Mesenchymal stem cell (in vitro differentiated cells and primary cell): ENCODE data around the gene PEX16.

ENCODE experiments used
- DNase-seq: peaks from one replicate; pipeline ENCODE4 v3.0.0-alpha.2; 2013
- H2AFZ ChIP-seq: one replicate; pipeline ENCODE4 v1.6.1; 2013; ENCODE audit warnings: low read depth, mild to moderate bottlenecking, control low read depth, inconsistent platforms, low read length, moderate library complexity
- H2AK5ac ChIP-seq: 2 replicates; pipeline ENCODE4 v1.6.1; 2013; ENCODE audit warnings: low read length, moderate library complexity, mild to moderate bottlenecking, inconsistent platforms; ENCODE audit not compliant: severe bottlenecking
- H2BK120ac ChIP-seq: one replicate; pipeline ENCODE4 v1.6.1; 2013; ENCODE audit warnings: low read depth, mild to moderate bottlenecking, inconsistent platforms, low read length, moderate library complexity
- H2BK12ac ChIP-seq, 2 experiments: one replicate each; pipeline ENCODE4 v1.6.1; 2013; ENCODE audit warnings: inconsistent platforms in 2 of 2, low read length in 2 of 2, mild to moderate bottlenecking in 2 of 2, moderate library complexity in 2 of 2, control low read depth in 1 of 2
- H2BK15ac ChIP-seq: one replicate; pipeline ENCODE4 v1.6.1; 2013; ENCODE audit warnings: mild to moderate bottlenecking, low read depth, inconsistent platforms; ENCODE audit not compliant: poor library complexity, severe bottlenecking
- H2BK5ac ChIP-seq: 2 replicates; pipeline ENCODE4 v1.6.1; 2013; ENCODE audit warnings: low read depth, mild to moderate bottlenecking, low read length, control low read depth, inconsistent platforms; ENCODE audit not compliant: poor library complexity, severe bottlenecking
- H3K14ac ChIP-seq, 2 experiments: one replicate each; pipeline ENCODE4 v1.6.1; 2013; ENCODE audit warnings: inconsistent platforms in 2 of 2, low read length in 2 of 2, control low read depth in 1 of 2, mild to moderate bottlenecking in 1 of 2, moderate library complexity in 1 of 2
- H3K18ac ChIP-seq, 2 experiments: one replicate each; pipeline ENCODE4 v1.6.1; 2013; ENCODE audit warnings: inconsistent platforms in 2 of 2, low read length in 2 of 2, control low read depth in 1 of 2, low read depth in 1 of 2, mild to moderate bottlenecking in 1 of 2
- H3K23ac ChIP-seq, 2 experiments: one replicate each; pipeline ENCODE4 v1.6.1; 2013; ENCODE audit warnings: inconsistent platforms in 2 of 2, low read length in 2 of 2, mild to moderate bottlenecking in 2 of 2, moderate library complexity in 2 of 2, control low read depth in 1 of 2
- H3K27ac ChIP-seq: 2 replicates; pipeline ENCODE4 v1.5.1; 2013; ENCODE audit warnings: mild to moderate bottlenecking, moderate library complexity, low read length, control low read depth, inconsistent platforms; ENCODE audit not compliant: poor library complexity, severe bottlenecking
- H3K27me3 ChIP-seq, 2 experiments: 2 replicates each; pipeline versions ENCODE4 v1.6.1 to v1.7.0; 2013; ENCODE audit warnings: low read length in 2 of 2, mild to moderate bottlenecking in 2 of 2, moderate library complexity in 2 of 2, control low read depth in 1 of 2, inconsistent platforms in 1 of 2; ENCODE audit not compliant: control insufficient read depth in 1 of 2, insufficient read depth in 1 of 2
- H3K36me3 ChIP-seq, 2 experiments: 2 replicates each; pipeline versions ENCODE4 v1.6.1 to v1.7.0; 2013; ENCODE audit warnings: low read length in 2 of 2, control low read depth in 1 of 2, inconsistent platforms in 1 of 2, low read depth in 1 of 2, mild to moderate bottlenecking in 1 of 2; ENCODE audit not compliant: insufficient read depth in 2 of 2, control insufficient read depth in 1 of 2
- H3K4ac ChIP-seq, 2 experiments: one replicate each; pipeline ENCODE4 v1.6.1; 2013; ENCODE audit warnings: inconsistent platforms in 2 of 2, low read length in 2 of 2, mild to moderate bottlenecking in 2 of 2, moderate library complexity in 2 of 2, control low read depth in 1 of 2, low read depth in 1 of 2
- H3K4me1 ChIP-seq: 2 replicates; pipeline ENCODE4 v1.6.1; 2013; ENCODE audit warnings: low read depth, low read length, control low read depth; ENCODE audit not compliant: control insufficient read depth, insufficient read depth
- H3K4me2 ChIP-seq: 2 replicates; pipeline ENCODE4 v1.6.1; 2013; ENCODE audit warnings: low read length, mild to moderate bottlenecking, inconsistent platforms; ENCODE audit not compliant: poor library complexity, severe bottlenecking
- H3K4me3 ChIP-seq, 2 experiments: 2 replicates each; pipeline versions ENCODE4 v1.5.1 to v1.7.0; 2013; ENCODE audit warnings: low read length in 2 of 2, mild to moderate bottlenecking in 2 of 2, control low read depth in 1 of 2, low read depth in 1 of 2; ENCODE audit not compliant: insufficient read depth in 1 of 2
- H3K79me1 ChIP-seq: replicated peaks from 2 replicates; pipeline ENCODE4 v1.6.1; 2013; ENCODE audit warnings: mild to moderate bottlenecking, control low read depth, low read length, inconsistent platforms; ENCODE audit not compliant: poor library complexity, severe bottlenecking
- H3K9ac ChIP-seq: 2 replicates; pipeline ENCODE4 v1.7.0; 2013; ENCODE audit warnings: mild to moderate bottlenecking, low read length, moderate library complexity
- H3K9me3 ChIP-seq: 2 replicates; pipeline ENCODE4 v1.7.0; 2013; ENCODE audit warnings: mild to moderate bottlenecking, low read length; ENCODE audit not compliant: control insufficient read depth
- H4K8ac ChIP-seq: one replicate; pipeline ENCODE4 v1.6.1; 2013; ENCODE audit warnings: inconsistent platforms, mild to moderate bottlenecking, low read length, moderate library complexity
- H4K91ac ChIP-seq: one replicate; pipeline ENCODE4 v1.6.1; 2013; ENCODE audit warnings: mild to moderate bottlenecking, low read length, inconsistent platforms
- WGBS: methylation state at CpG from one replicate; pipeline ENCODE4 v1.1.7; 2013; ENCODE audit warnings: mixed read lengths; 5-methylcytosine and 5-hydroxymethylcytosine counted together

PEX16 gene

GRCh38 chr11:45937916-45938315 is 20.2 kb upstream of the PEX16 start:
- H3K79me1 ChIP-seq: peaks cover 9% of the 10 kb centered on the region
- H2BK120ac ChIP-seq: no peak overlapping the region
- 96% methylated on average over 9 of the region's 10 CpGs for WGBS
- H2BK5ac ChIP-seq: no peak overlapping the region
- no peak overlapping the region for H3K4ac ChIP-seq
- peaks cover 2% of the 10 kb centered on the region for H3K4me1 ChIP-seq
- H3K18ac ChIP-seq: no peak overlapping the region
- H3K4me3 ChIP-seq: no peak overlapping the region
- H2BK12ac ChIP-seq: no peak overlapping the region
- no peak overlapping the region for H4K8ac ChIP-seq
- no peak overlapping the region for H3K23ac ChIP-seq
- no peak overlapping the region for H2AFZ ChIP-seq
- no peak overlapping the region for H3K4me2 ChIP-seq
- H3K36me3 ChIP-seq: peaks cover 40 to 70% of the 10 kb centered on the region in 2 experiments
- no peak overlapping the region for H2BK15ac ChIP-seq
- H4K91ac ChIP-seq: no peak overlapping the region
- no peak overlapping the region for H2AK5ac ChIP-seq
- H3K14ac ChIP-seq: no peak overlapping the region
- no peak overlapping the region for H3K27ac ChIP-seq
- H3K27me3 ChIP-seq: no peaks in the 10 kb centered on the region
- no peaks in the 10 kb centered on the region for H3K9me3 ChIP-seq
- DNase-seq: no peak
- H3K9ac ChIP-seq: no peak overlapping the region

GRCh38 chr11:45936511-45937054 is 18.9 kb upstream of the PEX16 start:
- H3K4me2 ChIP-seq: no peak overlapping the region
- H2BK15ac ChIP-seq: no peak overlapping the region
- H2AK5ac ChIP-seq: no peak overlapping the region
- H3K79me1 ChIP-seq: peaks cover 13% of the 10 kb centered on the region
- no peaks in the 10 kb centered on the region for H3K27me3 ChIP-seq
- no peak overlapping the region for H3K4ac ChIP-seq
- no peaks in the 10 kb centered on the region for H3K9me3 ChIP-seq
- H3K36me3 ChIP-seq: peaks cover 48 to 69% of the 10 kb centered on the region in 2 experiments
- H2BK120ac ChIP-seq: no peak overlapping the region
- H4K8ac ChIP-seq: no peak overlapping the region
- H2BK5ac ChIP-seq: no peak overlapping the region
- H3K18ac ChIP-seq: no peak overlapping the region
- no peak for DNase-seq
- H3K4me3 ChIP-seq: no peak overlapping the region
- H3K23ac ChIP-seq: no peak overlapping the region
- 86% methylated on average over 4 of the region's 4 CpGs for WGBS
- H4K91ac ChIP-seq: no peak overlapping the region
- H3K27ac ChIP-seq: no peak overlapping the region
- H3K14ac ChIP-seq: no peak overlapping the region
- peaks cover 2% of the 10 kb centered on the region for H3K4me1 ChIP-seq
- no peak overlapping the region for H2AFZ ChIP-seq
- H3K9ac ChIP-seq: no peak overlapping the region
- H2BK12ac ChIP-seq: no peak overlapping the region

DNA sequence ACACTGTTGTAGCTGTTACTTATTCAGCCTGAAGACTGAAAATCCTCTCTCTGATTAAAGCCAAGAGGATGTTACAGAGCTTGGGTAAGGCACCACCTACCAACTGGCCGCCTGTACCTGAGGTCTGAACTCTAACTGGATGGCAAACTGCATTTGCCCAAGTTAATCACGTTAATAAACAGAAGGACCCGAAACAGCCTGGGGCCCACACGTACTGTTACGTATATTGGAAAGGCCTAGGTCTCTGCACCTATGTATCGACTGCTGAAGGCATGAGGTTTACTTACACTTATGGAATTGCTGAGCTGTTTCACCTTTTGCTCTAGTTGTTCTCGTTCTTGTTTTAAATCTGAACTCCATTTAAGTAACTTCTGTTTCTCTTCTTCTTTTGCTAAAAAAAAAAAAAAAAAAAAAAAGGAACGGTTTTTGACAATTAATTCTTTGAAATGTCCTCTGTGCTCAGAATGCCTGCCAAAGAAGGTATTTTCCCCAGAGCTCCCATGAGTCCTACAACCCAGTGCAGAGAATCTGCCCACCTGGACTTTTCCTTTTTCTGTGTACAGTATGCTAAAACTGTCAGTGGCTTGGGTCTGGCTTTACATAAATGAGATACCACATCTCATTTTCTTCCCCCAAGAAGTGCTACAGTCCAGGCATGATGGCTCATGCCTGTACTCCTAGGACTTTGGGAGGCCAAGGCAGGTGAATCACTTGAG is 17.8 kb upstream of the PEX16 start:
- no peak overlapping the region for H2AFZ ChIP-seq
- H3K27me3 ChIP-seq: no peaks in the 10 kb centered on the region
- H3K4me1 ChIP-seq: peaks cover 2% of the 10 kb centered on the region
- H2BK15ac ChIP-seq: no peak overlapping the region
- H3K4ac ChIP-seq: no peak overlapping the region
- no peak overlapping the region for H3K9ac ChIP-seq
- H3K4me3 ChIP-seq: no peak overlapping the region
- H3K36me3 ChIP-seq: peaks cover 59 to 71% of the 10 kb centered on the region in 2 experiments
- no peak overlapping the region for H3K23ac ChIP-seq
- DNase-seq: no peak
- H2BK5ac ChIP-seq: no peak overlapping the region
- no peak overlapping the region for H2BK120ac ChIP-seq
- H2BK12ac ChIP-seq: no peak overlapping the region
- H3K9me3 ChIP-seq: no peaks in the 10 kb centered on the region
- no peak overlapping the region for H4K8ac ChIP-seq
- H3K79me1 ChIP-seq: peaks cover 11% of the 10 kb centered on the region
- 97% methylated on average over 8 of the region's 8 CpGs for WGBS
- no peak overlapping the region for H2AK5ac ChIP-seq
- H4K91ac ChIP-seq: no peak overlapping the region
- no peak overlapping the region for H3K4me2 ChIP-seq
- H3K27ac ChIP-seq: no peak overlapping the region
- H3K14ac ChIP-seq: no peak overlapping the region
- H3K18ac ChIP-seq: no peak overlapping the region

- no peak overlapping the region for H2BK15ac ChIP-seq
- H3K9ac ChIP-seq: no peak overlapping the region
- H3K18ac ChIP-seq: no peak overlapping the region
- H2AFZ ChIP-seq: no peak overlapping the region
- no peaks in the 10 kb centered on the region for H3K27me3 ChIP-seq
- H4K91ac ChIP-seq: no peak overlapping the region
- no peak overlapping the region for H3K4ac ChIP-seq
- H3K4me3 ChIP-seq: no peak overlapping the region
- H3K36me3 ChIP-seq: peaks cover 66 to 71% of the 10 kb centered on the region in 2 experiments
- no peak overlapping the region for H3K4me2 ChIP-seq
- no peak overlapping the region for H2BK12ac ChIP-seq
- no peak overlapping the region for H2BK120ac ChIP-seq
- no peaks in the 10 kb centered on the region for H3K9me3 ChIP-seq
- WGBS: 88% methylated on average over 11 of the region's 12 CpGs
- H3K4me1 ChIP-seq: peaks cover 4% of the 10 kb centered on the region
- no peak overlapping the region for H3K23ac ChIP-seq
- no peak for DNase-seq
- H3K79me1 ChIP-seq: peaks cover 13% of the 10 kb centered on the region
- no peak overlapping the region for H3K27ac ChIP-seq
- no peak overlapping the region for H3K14ac ChIP-seq
- H4K8ac ChIP-seq: no peak overlapping the region
- H2BK5ac ChIP-seq: no peak overlapping the region
- H2AK5ac ChIP-seq: no peak overlapping the region
These were observed 17.1 kb upstream of the PEX16 start for GRCh38 chr11:45934580-45935318.
